Skeletal muscle tissue (tissue), 4 donors: Measurements from ENCODE around the gene LRRK1. TPM values are rescaled to one million over a fixed set of nuclear protein-coding genes. Genes with fewer than 3 reads are reported as not detected.
"Not testable (repeated sequence)": the region's sequence is repeated elsewhere in the genome, so short reads cannot be mapped to it uniquely, and the experiment has no call there.

ENCODE experiments used
- H3K27ac ChIP-seq: one replicate; pipeline ENCODE4 v1.7.0; 2013; ENCODE audit warnings: mild to moderate bottlenecking, low read depth, low read length, inconsistent platforms
- H3K27me3 ChIP-seq, 3 donors: one replicate each; pipeline ENCODE4 v1.7.0; 2013; ENCODE audit warnings: low read length in 3 of 3; ENCODE audit not compliant: control insufficient read depth in 3 of 3, insufficient read depth in 3 of 3
- H3K36me3 ChIP-seq, 3 donors: one replicate each; pipeline ENCODE4 v1.7.0; 2013; ENCODE audit warnings: low read length in 3 of 3; ENCODE audit not compliant: control insufficient read depth in 3 of 3, insufficient read depth in 3 of 3
- H3K4me1 ChIP-seq, 3 donors: one replicate each; pipeline ENCODE4 v1.7.0; 2013; ENCODE audit warnings: low read length in 3 of 3, mild to moderate bottlenecking in 3 of 3; ENCODE audit not compliant: control insufficient read depth in 3 of 3, insufficient read depth in 3 of 3
- H3K4me3 ChIP-seq, 3 donors: one replicate each; pipeline ENCODE4 v1.7.0; 2013; ENCODE audit warnings: low read length in 3 of 3
- H3K9ac ChIP-seq, 3 donors: one replicate each; pipeline ENCODE4 v1.7.0; 2013; ENCODE audit warnings: low read length in 3 of 3, mild to moderate bottlenecking in 3 of 3, moderate library complexity in 2 of 3, low read depth in 1 of 3
- H3K9me3 ChIP-seq, 3 donors: one replicate each; pipeline ENCODE4 v1.7.0; 2013; ENCODE audit warnings: low read length in 3 of 3; ENCODE audit not compliant: control insufficient read depth in 3 of 3
- total RNA-seq: library from RNA; depleted of rRNA; stranded (reverse); fragments of >200 nt; gene quantifications from one replicate; pipeline ENCODE4 v1.2.3, GENCODE V29; 2014
- donor health status: Osteomylitis.

LRRK1 gene
- total RNA-seq, 1 donor from 2014 or later, result 3.7 TPM

DNA sequence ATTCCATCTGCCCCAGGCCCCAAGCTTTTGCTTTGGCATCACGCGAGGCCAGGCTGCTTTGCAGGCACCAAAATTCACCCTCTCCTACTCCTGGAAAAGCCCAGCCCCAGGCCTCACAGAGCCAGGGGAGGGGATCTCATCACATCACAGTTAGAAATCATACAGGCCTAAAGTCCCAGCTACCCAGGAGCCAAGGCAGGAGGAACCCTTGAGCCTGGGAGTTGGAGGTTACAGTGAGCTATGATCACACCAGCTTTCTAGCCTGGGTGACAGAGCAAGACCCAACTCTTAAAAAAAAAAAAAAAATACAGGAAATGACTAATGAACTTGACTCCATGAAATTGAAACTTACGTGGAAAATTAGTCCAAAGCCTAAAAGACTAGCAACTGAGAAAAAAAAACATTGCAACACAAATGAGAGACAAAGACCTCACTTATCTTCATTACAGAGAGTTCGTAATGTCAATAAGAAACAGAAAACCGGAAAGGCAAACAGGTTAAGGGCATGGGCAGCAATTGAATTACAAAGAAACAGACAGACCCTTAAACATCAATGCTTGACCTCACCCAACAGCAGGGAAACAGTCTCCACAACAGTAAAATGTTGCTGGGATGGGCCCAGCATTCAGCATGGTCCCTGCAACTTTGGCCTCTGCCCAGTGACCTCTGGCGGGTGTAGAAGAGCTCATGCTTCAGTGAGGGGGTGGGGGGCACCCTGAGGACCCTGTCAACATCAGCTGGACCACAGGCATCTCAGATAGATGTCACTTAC lies 151.5 kb downstream of the LRRK1 start:
- no peak overlapping the region for H3K4me3 ChIP-seq
- H3K27ac ChIP-seq, result peak overlapping the region; percentile 68
- no peak overlapping the region for H3K9ac ChIP-seq

DNA sequence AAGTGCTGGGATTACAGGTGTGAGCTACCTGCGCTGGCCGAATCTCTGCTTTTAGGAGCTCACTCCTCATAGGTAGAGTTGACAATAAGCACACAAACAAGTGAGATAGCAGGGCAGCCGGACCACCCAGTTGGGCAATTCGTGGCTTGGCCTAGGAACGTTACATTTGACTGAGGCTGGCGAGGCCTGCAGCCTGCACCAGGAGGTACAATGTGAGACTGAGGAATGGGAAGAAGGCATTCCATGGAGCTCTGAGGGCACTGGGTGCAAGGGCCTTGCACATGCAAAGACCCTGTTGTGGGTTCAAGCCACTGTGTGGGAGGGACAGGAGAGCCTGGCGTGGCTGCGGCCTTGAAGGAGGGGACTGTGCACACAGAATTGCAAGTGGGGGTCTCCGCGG lies 152.5 kb downstream of the LRRK1 start:
- Histone ChIP-seq H3K9me3 (no peaks in the 10 kb centered on the region), H3K27ac (no peak overlapping the region), H3K4me3 (no peak overlapping the region), H3K4me1 (peaks cover 3 to 12% (median 7%) of the 10 kb centered on the region in 3 donors), H3K9ac (no peak overlapping the region), H3K27me3 (no peaks in the 10 kb centered on the region), H3K36me3 (peaks cover 0 to 5% (median 0%) of the 10 kb centered on the region in 3 donors)

More for the DNA sequence above, 151.5 kb downstream of the LRRK1 start:
- peaks cover 0 to 6% (median 0%) of the 10 kb centered on the region in 3 donors for H3K36me3 ChIP-seq
- peaks cover 3 to 12% (median 7%) of the 10 kb centered on the region in 3 donors for H3K4me1 ChIP-seq
- no peaks in the 10 kb centered on the region for H3K9me3 ChIP-seq
- no peaks in the 10 kb centered on the region for H3K27me3 ChIP-seq

DNA sequence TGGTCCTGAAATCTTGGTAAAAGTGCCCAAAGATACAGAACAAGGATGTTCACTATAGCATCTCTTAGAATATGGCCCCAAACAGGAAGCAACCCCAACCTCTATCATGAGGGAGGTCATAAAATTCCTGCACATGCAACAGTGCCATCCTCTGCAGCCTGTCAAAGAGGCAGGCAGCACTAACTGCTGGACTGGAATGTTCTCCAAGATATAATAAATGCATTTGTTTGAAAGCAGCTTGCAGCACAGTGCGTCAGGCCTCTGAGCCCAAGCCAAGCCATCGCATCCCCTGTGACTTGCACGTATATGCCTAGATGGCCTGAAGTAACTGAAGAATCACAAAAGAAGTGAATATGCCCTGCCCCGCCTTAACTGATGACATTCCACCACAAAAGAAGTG lies 153.1 kb downstream of the LRRK1 start:
- H3K36me3 ChIP-seq, H3K27ac ChIP-seq, H3K4me3 ChIP-seq, H3K9me3 ChIP-seq, H3K9ac ChIP-seq, H3K27me3 ChIP-seq: not testable (repeated sequence)
- H3K4me1 ChIP-seq, result peaks cover 3 to 12% (median 7%) of the 10 kb centered on the region in 3 donors

DNA sequence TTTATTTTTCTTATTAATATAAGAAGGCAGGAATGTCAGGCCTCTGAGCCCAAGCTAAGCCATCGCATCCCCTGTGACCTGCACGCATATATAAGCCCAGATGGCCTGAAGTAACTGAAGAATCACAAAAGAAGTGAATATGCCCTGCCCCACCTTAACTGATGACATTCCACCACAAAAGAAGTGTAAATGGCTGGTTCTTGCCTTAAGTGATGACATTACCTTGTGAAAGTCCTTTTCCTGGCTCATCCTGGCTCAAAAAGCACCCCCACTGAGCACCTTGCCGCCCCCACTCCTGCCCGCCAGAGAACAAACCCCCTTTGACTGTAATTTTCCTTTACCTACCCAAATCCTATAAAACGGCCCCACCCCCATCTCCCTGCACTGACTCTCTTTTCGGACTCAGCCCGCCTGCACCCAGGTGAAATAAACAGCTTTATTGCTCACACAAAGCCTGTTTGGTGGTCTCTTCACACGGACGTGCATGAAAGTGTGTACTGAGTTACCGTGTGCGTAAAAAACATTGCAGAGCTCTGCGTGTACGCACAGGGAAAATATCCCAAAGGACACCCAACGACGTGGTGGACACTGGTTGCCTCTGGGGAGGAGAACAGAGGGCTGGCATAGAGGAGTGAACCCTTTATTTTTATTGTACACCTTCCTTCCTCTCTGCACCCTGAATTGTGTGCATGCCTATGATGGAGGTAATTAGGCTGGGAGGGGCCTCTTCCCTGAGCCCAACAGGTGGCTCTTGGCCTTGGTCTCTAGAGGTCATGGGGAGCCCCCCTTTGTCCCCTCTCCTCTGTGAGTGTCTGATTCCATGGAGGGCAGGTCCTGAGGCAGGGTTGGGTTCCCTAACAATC lies 158.9 kb downstream of the LRRK1 start:
- not testable (repeated sequence) for H3K27ac ChIP-seq, H3K27me3 ChIP-seq, H3K36me3 ChIP-seq

DNA sequence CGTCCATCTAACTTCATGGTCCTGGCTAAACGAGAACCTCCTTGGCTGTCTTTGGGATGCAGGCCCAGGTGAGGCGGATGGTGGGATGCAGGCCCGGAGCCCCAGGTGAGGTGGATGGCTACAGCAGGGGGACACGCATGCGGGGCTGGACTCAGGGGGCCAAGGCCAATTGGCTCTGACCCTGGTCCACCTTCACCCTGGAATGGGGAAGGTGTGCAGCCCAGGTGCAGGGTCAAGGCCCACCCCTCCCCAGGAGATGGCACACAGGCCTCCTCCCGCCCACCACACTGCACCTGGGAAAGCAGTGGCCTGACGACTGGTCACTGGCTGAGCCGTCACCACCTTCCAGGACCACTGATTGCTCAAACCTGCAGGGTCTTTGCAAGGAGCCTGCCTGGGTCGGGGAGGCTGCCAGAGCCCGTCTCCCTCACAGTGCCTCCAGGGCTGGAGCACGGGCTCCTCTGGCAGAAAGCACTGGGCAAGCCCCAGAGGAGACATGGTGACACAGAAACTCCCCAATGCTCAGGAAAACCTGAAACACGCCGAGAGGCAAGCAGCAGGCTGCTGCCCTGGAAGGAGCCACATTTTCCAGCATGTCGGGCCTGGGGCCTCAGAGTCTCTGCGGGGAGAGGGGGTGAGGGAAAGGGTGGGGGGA lies 159.6 kb downstream of the LRRK1 start:
- Histone ChIP-seq H3K4me3 (no peak overlapping the region), H3K27me3 (peaks cover 0 to 6% (median 0%) of the 10 kb centered on the region in 3 donors), H3K4me1 (no peaks in the 10 kb centered on the region), H3K9ac (no peak overlapping the region), H3K27ac (no peak overlapping the region), H3K9me3 (no peaks in the 10 kb centered on the region), H3K36me3 (no peaks in the 10 kb centered on the region)

More for the DNA sequence above, 158.9 kb downstream of the LRRK1 start:
- H3K9me3 ChIP-seq, H3K4me3 ChIP-seq, H3K4me1 ChIP-seq, H3K9ac ChIP-seq: not testable (repeated sequence)

DNA sequence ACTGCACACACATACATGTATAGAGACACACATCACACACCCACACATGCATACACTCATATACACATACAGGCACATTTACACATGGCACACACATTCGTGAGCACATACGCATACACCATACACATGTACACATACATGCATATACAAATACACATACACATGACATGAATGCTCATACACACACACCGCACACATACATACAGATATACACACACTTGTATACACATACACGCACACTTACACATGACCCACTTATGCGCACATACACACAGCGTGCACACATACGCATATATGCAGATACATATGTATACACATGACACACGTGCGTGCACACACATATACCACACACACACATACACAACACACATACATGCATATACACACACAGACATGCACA lies 162.7 kb downstream of the LRRK1 start:
- Histone ChIP-seq H3K9ac (no peak overlapping the region), H3K9me3 (no peaks in the 10 kb centered on the region)

DNA sequence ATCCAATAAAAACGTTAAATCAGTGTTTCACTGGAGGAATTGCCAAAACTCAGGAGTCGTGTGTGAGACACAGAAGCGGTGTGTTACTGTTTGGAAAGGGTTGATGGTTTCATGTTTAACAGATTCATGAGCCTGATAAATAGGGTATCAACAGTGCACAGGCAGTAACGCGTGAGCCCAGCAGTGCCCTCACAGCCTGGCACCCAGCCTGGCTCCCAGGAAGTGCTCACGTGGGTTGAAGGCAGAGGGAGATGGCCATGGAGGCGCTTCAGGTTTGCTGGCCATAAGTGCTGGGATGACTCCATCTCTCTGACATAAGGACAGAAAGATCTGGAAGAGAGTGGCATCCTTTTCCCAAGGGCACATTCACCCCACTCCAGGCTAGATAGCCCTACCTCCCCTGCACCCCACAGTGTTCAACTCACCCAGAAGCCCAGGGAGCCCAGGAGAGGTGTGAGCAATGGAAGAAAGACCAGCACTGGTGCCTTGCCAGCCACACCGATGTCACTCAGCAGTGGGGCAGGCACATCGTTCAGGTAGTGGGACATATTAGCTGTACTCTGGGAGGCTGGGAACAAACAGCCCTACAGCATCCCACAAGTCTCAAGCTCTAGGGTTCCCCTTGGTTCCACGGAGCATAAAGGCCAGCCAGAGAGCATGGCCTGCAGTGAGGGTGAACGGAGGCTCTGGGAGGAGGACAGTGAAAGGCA lies 164.3 kb downstream of the LRRK1 start:
- Histone ChIP-seq H3K4me3 (no peak overlapping the region), H3K36me3 (no peaks in the 10 kb centered on the region)

More for the DNA sequence above, 162.7 kb downstream of the LRRK1 start:
- Histone ChIP-seq H3K27ac (no peak overlapping the region), H3K27me3 (peaks cover 0 to 6% (median 0%) of the 10 kb centered on the region in 3 donors), H3K36me3 (no peaks in the 10 kb centered on the region), H3K4me1 (no peaks in the 10 kb centered on the region), H3K4me3 (no peak overlapping the region)

DNA sequence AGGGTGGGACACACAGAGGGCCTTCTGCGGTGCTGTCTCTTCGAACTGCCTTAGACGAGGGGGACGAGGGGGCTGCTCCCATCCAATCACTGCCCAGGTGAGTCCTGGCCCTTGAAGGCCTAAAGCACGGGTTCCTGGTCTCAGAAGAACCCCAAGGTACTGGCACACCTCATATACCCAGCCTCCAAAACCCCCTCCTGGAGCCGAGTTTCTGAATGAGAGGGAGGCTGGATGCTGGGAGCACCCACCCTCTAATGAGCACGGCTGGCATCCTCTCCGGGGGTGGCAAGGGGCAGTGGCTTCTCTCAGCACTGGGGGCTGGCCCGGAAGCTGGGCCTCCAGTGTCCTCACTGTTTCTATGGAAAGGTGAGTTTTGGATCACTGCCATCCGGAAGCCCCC lies 165.6 kb downstream of the LRRK1 start:
- H3K4me3 ChIP-seq, result no peak overlapping the region
- peaks cover 0 to 6% (median 0%) of the 10 kb centered on the region in 3 donors for H3K27me3 ChIP-seq
- H3K4me1 ChIP-seq, result peaks cover 3 to 13% (median 4%) of the 10 kb centered on the region in 3 donors
- no peak overlapping the region for H3K27ac ChIP-seq
- H3K9me3 ChIP-seq, result no peaks in the 10 kb centered on the region
- H3K36me3 ChIP-seq, result no peaks in the 10 kb centered on the region
- H3K9ac ChIP-seq, result no peak overlapping the region

More for the DNA sequence above, 164.3 kb downstream of the LRRK1 start:
- H3K27ac ChIP-seq, result no peak overlapping the region
- H3K4me1 ChIP-seq, result peaks cover 0 to 3% (median 0%) of the 10 kb centered on the region in 3 donors
- no peaks in the 10 kb centered on the region for H3K9me3 ChIP-seq
- peaks cover 0 to 6% (median 0%) of the 10 kb centered on the region in 3 donors for H3K27me3 ChIP-seq
- no peak overlapping the region for H3K9ac ChIP-seq

DNA sequence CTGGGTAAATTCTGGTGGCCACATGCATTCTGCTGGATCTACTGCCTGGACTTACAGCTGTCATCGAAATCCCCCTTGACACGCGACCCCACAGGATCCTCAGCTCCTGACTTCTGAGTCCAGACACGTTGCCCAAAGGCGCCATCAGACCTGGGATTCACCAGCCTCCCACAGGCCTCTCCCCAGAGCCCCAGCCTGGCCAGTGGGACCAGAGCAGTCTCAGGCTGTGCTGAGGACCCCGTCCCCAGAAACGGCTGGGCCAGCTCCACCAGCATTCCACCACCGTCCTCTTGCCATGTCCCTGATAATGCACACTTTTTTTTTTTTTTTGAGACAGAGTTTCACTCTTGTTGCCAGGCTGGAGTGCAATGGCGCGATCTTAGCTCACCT lies 166.1 kb downstream of the LRRK1 start:
- Histone ChIP-seq H3K36me3 (no peaks in the 10 kb centered on the region), H3K9me3 (no peaks in the 10 kb centered on the region), H3K27ac (no peak overlapping the region), H3K4me1 (peaks cover 4 to 13% (median 5%) of the 10 kb centered on the region in 3 donors), H3K9ac (no peak overlapping the region), H3K4me3 (no peak overlapping the region), H3K27me3 (peaks cover 0 to 6% (median 0%) of the 10 kb centered on the region in 3 donors)
